Osteocyte (in vitro differentiated cells): ENCODE measurements around the gene GCSAML. TPM values are rescaled to one million over a fixed set of nuclear protein-coding genes. Genes with fewer than 3 reads are reported as not detected.

Experiments
- DNase-seq: peaks from one replicate; pipeline ENCODE4 v3.0.0; 2021; ENCODE audit warnings: mixed read lengths; ENCODE audit not compliant: unreplicated experiment; ENCODE audit errors: extremely low spot score
- H3K27ac Mint-ChIP-seq: one replicate; pipeline ENCODE4 v1.8.0; 2021; ENCODE audit warnings: mild to moderate bottlenecking, mixed read lengths; ENCODE audit not compliant: unreplicated experiment
- H3K27me3 Mint-ChIP-seq: one replicate; pipeline ENCODE4 v1.8.0; 2021; ENCODE audit warnings: mixed read lengths; ENCODE audit not compliant: unreplicated experiment
- H3K36me3 Mint-ChIP-seq: one replicate; pipeline ENCODE4 v1.8.0; 2021; ENCODE audit warnings: mixed read lengths; ENCODE audit not compliant: unreplicated experiment
- H3K4me1 Mint-ChIP-seq: one replicate; pipeline ENCODE4 v1.8.0; 2021; ENCODE audit warnings: mixed read lengths; ENCODE audit not compliant: unreplicated experiment
- H3K4me3 Mint-ChIP-seq: one replicate; pipeline ENCODE4 v1.8.0; 2021; ENCODE audit warnings: mild to moderate bottlenecking, moderate library complexity, mixed read lengths; ENCODE audit not compliant: unreplicated experiment
- H3K9me3 Mint-ChIP-seq: one replicate; pipeline ENCODE4 v1.8.0; 2021; ENCODE audit warnings: mixed read lengths; ENCODE audit not compliant: unreplicated experiment
- CTCF ChIP-seq: fragments of 200-600 bp; sonication (generic); IDR thresholded peaks from 2 replicates; pipeline ENCODE4 v1.5.0; 2021; ENCODE audit warnings: antibody characterized with exemption, mild to moderate bottlenecking, moderate library complexity
- total RNA-seq: library from RNA; stranded (reverse); gene quantifications from 2 replicates; pipeline ENCODE4 v1.2.1, GENCODE V29; 2021

Gene GCSAML
- total RNA-seq, 1 donor from 2014 or later: not detected

GRCh38 chr1:247562198-247562597, 13.3 kb downstream of the GCSAML start:
- DNase-seq: no peak
- Mint-ChIP-seq H3K36me3 (no peaks in the 10 kb centered on the region), H3K9me3 (no peaks in the 10 kb centered on the region), H3K27ac (no peak overlapping the region), H3K4me3 (no peak overlapping the region), H3K27me3 (no peaks in the 10 kb centered on the region), H3K4me1 (peaks cover 7% of the 10 kb centered on the region)
- no peak for TF ChIP-seq CTCF

- no peak for TF ChIP-seq CTCF
- Mint-ChIP-seq H3K4me1 (no peaks in the 10 kb centered on the region), H3K36me3 (no peaks in the 10 kb centered on the region), H3K27ac (no peak overlapping the region), H3K9me3 (peaks cover 16% of the 10 kb centered on the region), H3K4me3 (no peak overlapping the region), H3K27me3 (no peaks in the 10 kb centered on the region)
- DNase-seq: no peak
Observed at GRCh38 chr1:247574236-247574635, 25.3 kb downstream of the GCSAML start.

GRCh38 chr1:247574664-247575063, 25.7 kb downstream of the GCSAML start:
- Mint-ChIP-seq H3K27me3 (no peaks in the 10 kb centered on the region), H3K4me3 (no peak overlapping the region), H3K36me3 (no peaks in the 10 kb centered on the region), H3K9me3 (peaks cover 15% of the 10 kb centered on the region), H3K4me1 (no peaks in the 10 kb centered on the region), H3K27ac (no peak overlapping the region)
- no peak for DNase-seq
- TF ChIP-seq CTCF: no peak

GRCh38 chr1:247576514-247576913, 27.6 kb downstream of the GCSAML start:
- Mint-ChIP-seq H3K4me1 (no peaks in the 10 kb centered on the region), H3K9me3 (no peaks in the 10 kb centered on the region), H3K27me3 (no peaks in the 10 kb centered on the region), H3K27ac (no peak overlapping the region), H3K4me3 (no peak overlapping the region), H3K36me3 (no peaks in the 10 kb centered on the region)
- peak; percentile 60 for TF ChIP-seq CTCF
- DNase-seq: no peak

- Mint-ChIP-seq H3K27ac (no peak overlapping the region), H3K9me3 (no peaks in the 10 kb centered on the region), H3K27me3 (no peaks in the 10 kb centered on the region), H3K36me3 (no peaks in the 10 kb centered on the region), H3K4me1 (no peaks in the 10 kb centered on the region), H3K4me3 (no peak overlapping the region)
- no peak for TF ChIP-seq CTCF
- DNase-seq: no peak
Observed at GRCh38 chr1:247578946-247579460, 30.1 kb downstream of the GCSAML start.
